GM11168 (cell line): Measurements from ENCODE around the gene AKT3.
"Not testable (repeated sequence)": the region's sequence is repeated elsewhere in the genome, so short reads cannot be mapped to it uniquely, and the experiment has no call there.

Source experiments
- in situ Hi-C: fragments of 300-500 bp; cut with MboI; formaldehyde crosslinking; loops from one replicate; pipeline ENCODE4 v1.12.0; 2022; ENCODE audit warnings: low sequenced_read_pairs; ENCODE audit not compliant: unreplicated experiment

The AKT3 gene

GRCh38 chr1:243842978-243843511 is 7.0 kb downstream of the AKT3 start:
- in situ Hi-C loops: no loop called here

GRCh38 chr1:243842161-243842560 is 7.9 kb downstream of the AKT3 start:
- in situ Hi-C loops: no loop called here

GRCh38 chr1:243841507-243841906 is 8.5 kb downstream of the AKT3 start:
- in situ Hi-C loops: no loop called here

GRCh38 chr1:243837907-243838535 is 12.0 kb downstream of the AKT3 start:
- in situ Hi-C loops: no loop called here

GRCh38 chr1:243834130-243834529 is 15.9 kb downstream of the AKT3 start:
- in situ Hi-C loops: no loop called here

- in situ Hi-C loops: no loop called here
Measured at GRCh38 chr1:243831463-243831862, 18.6 kb downstream of the AKT3 start.

- in situ Hi-C loops: no loop called here
Measured at GRCh38 chr1:243827206-243827605, 22.8 kb downstream of the AKT3 start.

- in situ Hi-C loops: not testable (repeated sequence)
Measured at GRCh38 chr1:243824907-243825306, 25.1 kb downstream of the AKT3 start.

- in situ Hi-C loops: no loop called here
Measured at GRCh38 chr1:243821177-243821680, 28.8 kb downstream of the AKT3 start.

- in situ Hi-C loops: no loop called here
Measured at GRCh38 chr1:243819438-243819839, 30.6 kb downstream of the AKT3 start.

GRCh38 chr1:243818978-243819377 is 31.1 kb downstream of the AKT3 start:
- in situ Hi-C loops: no loop called here

GRCh38 chr1:243814718-243815117 is 35.3 kb downstream of the AKT3 start:
- in situ Hi-C loops: no loop called here

GRCh38 chr1:243807346-243807745 is 42.7 kb downstream of the AKT3 start:
- in situ Hi-C loops: not testable (repeated sequence)

- in situ Hi-C loops: no loop called here
Measured at GRCh38 chr1:243806310-243806709, 43.7 kb downstream of the AKT3 start.

- in situ Hi-C loops: no loop called here
Measured at GRCh38 chr1:243802736-243803135, 47.3 kb downstream of the AKT3 start.

- in situ Hi-C loops: no loop called here
Measured at GRCh38 chr1:243801378-243801777, 48.7 kb downstream of the AKT3 start.

- in situ Hi-C loops: no loop called here
Measured at GRCh38 chr1:243799908-243800307, 50.1 kb downstream of the AKT3 start.

GRCh38 chr1:243798726-243799125 is 51.3 kb downstream of the AKT3 start:
- in situ Hi-C loops: no loop called here

GRCh38 chr1:243796016-243796415 is 54.0 kb downstream of the AKT3 start:
- in situ Hi-C loops: no loop called here

- in situ Hi-C loops: no loop called here
Measured at GRCh38 chr1:243793298-243793697, 56.7 kb downstream of the AKT3 start.

- in situ Hi-C loops: no loop called here
Measured at GRCh38 chr1:243792891-243793290, 57.2 kb downstream of the AKT3 start.

- in situ Hi-C loops: no loop called here
Measured at GRCh38 chr1:243792401-243792800, 57.6 kb downstream of the AKT3 start.
